Natural killer cell (primary cell): ENCODE measurements around the gene SMAD3. TPM values are rescaled to one million over a fixed set of nuclear protein-coding genes. Genes with fewer than 3 reads are reported as not detected.

ENCODE experiments used
- ATAC-seq, 3 donors: fragments of 150-1000 bp in 2 of 3; fragments of 200-7000 bp in 1 of 3; cut with Tn5 transposase; 1 replicate in 1 of 3; 2 replicates in 2 of 3; pipeline ENCODE4 v1.10.0; 2021; ENCODE audit warnings: mild to moderate bottlenecking in 2 of 3, moderate library complexity in 2 of 3
- DNase-seq, 2 donors: peaks; one replicate each; pipeline versions ENCODE4 v3.0.0 to v3.0.0-alpha.2; 2013 to 2021; ENCODE audit warnings: mixed read lengths in 1 of 2
- H3K27ac ChIP-seq: one replicate; pipeline ENCODE4 v1.5.1; 2013; ENCODE audit warnings: mild to moderate bottlenecking, low read length
- H3K27me3 ChIP-seq: one replicate; pipeline ENCODE4 v1.6.1; 2013; ENCODE audit warnings: low read length; ENCODE audit not compliant: control insufficient read depth, insufficient read depth
- H3K36me3 ChIP-seq: one replicate; pipeline ENCODE4 v1.6.1; 2013; ENCODE audit warnings: low read length; ENCODE audit not compliant: control insufficient read depth, insufficient read depth
- H3K4me1 ChIP-seq: one replicate; pipeline ENCODE4 v1.6.1; 2013; ENCODE audit warnings: low read length; ENCODE audit not compliant: control insufficient read depth, insufficient read depth
- H3K4me3 ChIP-seq: one replicate; pipeline ENCODE4 v1.5.1; 2013; ENCODE audit warnings: low read length
- H3K9me3 ChIP-seq: one replicate; pipeline ENCODE4 v1.6.1; 2013; ENCODE audit warnings: low read length; ENCODE audit not compliant: control insufficient read depth, insufficient read depth
- H3K27ac Mint-ChIP-seq, 2 donors: one replicate each; pipeline ENCODE4 v1.8.0; 2022; ENCODE audit warnings: mild to moderate bottlenecking in 2 of 2, mixed read lengths in 2 of 2, moderate library complexity in 1 of 2
- H3K27me3 Mint-ChIP-seq, 2 donors: one replicate each; pipeline ENCODE4 v1.8.0; 2022; ENCODE audit warnings: low read depth in 2 of 2, mixed read lengths in 2 of 2
- H3K36me3 Mint-ChIP-seq: one replicate; pipeline ENCODE4 v1.8.0; 2022; ENCODE audit warnings: mixed read lengths
- H3K4me1 Mint-ChIP-seq, 2 donors: one replicate each; pipeline ENCODE4 v1.8.0; 2022; ENCODE audit warnings: mixed read lengths in 2 of 2
- H3K4me3 Mint-ChIP-seq: one replicate; pipeline ENCODE4 v1.8.0; 2022; ENCODE audit warnings: mild to moderate bottlenecking, moderate library complexity, mixed read lengths
- H3K9me3 Mint-ChIP-seq, 2 donors: one replicate each; pipeline ENCODE4 v1.8.0; 2022; ENCODE audit warnings: mixed read lengths in 2 of 2
- WGBS: methylation state at CpG from one replicate; pipeline ENCODE4 v1.1.7; 2013; ENCODE audit warnings: missing lambda C conversion rate; ENCODE audit not compliant: insufficient coverage; 5-methylcytosine and 5-hydroxymethylcytosine counted together
- intact Hi-C: fragments of 100-400 bp; cut with micrococcal nuclease; formaldehyde crosslinking; loops from one replicate; pipeline ENCODE4 v1.14.2; 2022
- total RNA-seq, 4 donors: library from RNA; stranded (reverse); fragments of 120-200 nt in 1 of 4; gene quantifications; one replicate each; pipeline versions ENCODE4 v1.2.3 to v1.2.4, GENCODE V29; 2013 to 2022
- TF ChIP-seq, protein P1 (sequence below): fragments of 200-600 bp; IDR thresholded peaks from one replicate; pipeline ENCODE4 v1.8.0; 2022; ENCODE audit warnings: antibody characterized with exemption

SMAD3 gene
- total RNA-seq, 3 donors from 2014 or later (not counting 1 experiment from before 2014, with no cell fraction given) = 47.1 to 72.6 (median 63.0) TPM

GRCh38 chr15:67098768-67099282 is 33.4 kb downstream of the SMAD3 start:
- H3K36me3 ChIP-seq = peaks cover 10% of the 10 kb centered on the region
- intact Hi-C loops = no loop called here
- Mint-ChIP-seq H3K27ac (peak overlapping the region; percentile 56 to 93), H3K9me3 (no peaks in the 10 kb centered on the region), H3K27me3 (no peaks in the 10 kb centered on the region), H3K4me1 (peaks cover 34 to 41% of the 10 kb centered on the region in 2 donors), H3K4me3 (peak overlapping the region; percentile 68), H3K36me3 (no peaks in the 10 kb centered on the region)
- peaks cover 89% of the 10 kb centered on the region for H3K4me1 ChIP-seq
- WGBS = 47% methylated on average over 8 of the region's 8 CpGs
- no peaks in the 10 kb centered on the region for H3K9me3 ChIP-seq
- H3K27ac ChIP-seq = peak overlapping the region; percentile 70
- DNase-seq = no peak
- no peaks in the 10 kb centered on the region for H3K27me3 ChIP-seq
- TF ChIP-seq, protein P1, sequence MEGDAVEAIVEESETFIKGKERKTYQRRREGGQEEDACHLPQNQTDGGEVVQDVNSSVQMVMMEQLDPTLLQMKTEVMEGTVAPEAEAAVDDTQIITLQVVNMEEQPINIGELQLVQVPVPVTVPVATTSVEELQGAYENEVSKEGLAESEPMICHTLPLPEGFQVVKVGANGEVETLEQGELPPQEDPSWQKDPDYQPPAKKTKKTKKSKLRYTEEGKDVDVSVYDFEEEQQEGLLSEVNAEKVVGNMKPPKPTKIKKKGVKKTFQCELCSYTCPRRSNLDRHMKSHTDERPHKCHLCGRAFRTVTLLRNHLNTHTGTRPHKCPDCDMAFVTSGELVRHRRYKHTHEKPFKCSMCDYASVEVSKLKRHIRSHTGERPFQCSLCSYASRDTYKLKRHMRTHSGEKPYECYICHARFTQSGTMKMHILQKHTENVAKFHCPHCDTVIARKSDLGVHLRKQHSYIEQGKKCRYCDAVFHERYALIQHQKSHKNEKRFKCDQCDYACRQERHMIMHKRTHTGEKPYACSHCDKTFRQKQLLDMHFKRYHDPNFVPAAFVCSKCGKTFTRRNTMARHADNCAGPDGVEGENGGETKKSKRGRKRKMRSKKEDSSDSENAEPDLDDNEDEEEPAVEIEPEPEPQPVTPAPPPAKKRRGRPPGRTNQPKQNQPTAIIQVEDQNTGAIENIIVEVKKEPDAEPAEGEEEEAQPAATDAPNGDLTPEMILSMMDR = no peak
- H3K4me3 ChIP-seq = peak overlapping the region; percentile 16
- no peak for ATAC-seq

- no peak for DNase-seq
- Mint-ChIP-seq H3K27ac (no peak overlapping the region), H3K4me1 (peaks cover 32% of the 10 kb centered on the region in 2 donors), H3K36me3 (no peaks in the 10 kb centered on the region), H3K27me3 (no peaks in the 10 kb centered on the region), H3K4me3 (no peak overlapping the region), H3K9me3 (no peaks in the 10 kb centered on the region)
- TF ChIP-seq, protein P1 = no peak
- Histone ChIP-seq H3K9me3 (no peaks in the 10 kb centered on the region), H3K4me3 (no peak overlapping the region), H3K36me3 (peaks cover 3% of the 10 kb centered on the region), H3K27ac (peak overlapping the region; percentile 79), H3K27me3 (no peaks in the 10 kb centered on the region), H3K4me1 (peaks cover 89% of the 10 kb centered on the region)
- 84% methylated on average over 3 of the region's 5 CpGs for WGBS
- intact Hi-C loops = no loop called here
- no peak for ATAC-seq
Measured at GRCh38 chr15:67100124-67100791, 34.9 kb downstream of the SMAD3 start.

- intact Hi-C loops = no loop called here
- Histone ChIP-seq H3K4me1 (peaks cover 90% of the 10 kb centered on the region), H3K36me3 (no peaks in the 10 kb centered on the region), H3K4me3 (no peak overlapping the region), H3K9me3 (no peaks in the 10 kb centered on the region), H3K27me3 (no peaks in the 10 kb centered on the region), H3K27ac (peak overlapping the region; percentile 79)
- DNase-seq (peak in 1 of 2 donors; percentile 63), ATAC-seq (no peak)
- H3K27me3 Mint-ChIP-seq = peaks cover 0 to 2% of the 10 kb centered on the region in 2 donors
- WGBS = 48% methylated on average over 6 of the region's 7 CpGs
- H3K4me1 Mint-ChIP-seq = peaks cover 32 to 37% of the 10 kb centered on the region in 2 donors
- TF ChIP-seq, protein P1 = no peak
- no peak overlapping the region for H3K27ac Mint-ChIP-seq
- no peak overlapping the region for H3K4me3 Mint-ChIP-seq
- H3K9me3 Mint-ChIP-seq = no peaks in the 10 kb centered on the region
- H3K36me3 Mint-ChIP-seq = no peaks in the 10 kb centered on the region
Measured at GRCh38 chr15:67100801-67101581, 35.6 kb downstream of the SMAD3 start.
